ENCODE data around the gene CMTM7. TPM values are rescaled to one million over a fixed set of nuclear protein-coding genes. Genes with fewer than 3 reads are reported as not detected.

Gene CMTM7
- total and polyA plus RNA-seq, 2 of the 13 experiments (the other 11 are each of a cell fraction or from before 2014, with no cell fraction given), result 20.9 to 21.4 TPM

DNA sequence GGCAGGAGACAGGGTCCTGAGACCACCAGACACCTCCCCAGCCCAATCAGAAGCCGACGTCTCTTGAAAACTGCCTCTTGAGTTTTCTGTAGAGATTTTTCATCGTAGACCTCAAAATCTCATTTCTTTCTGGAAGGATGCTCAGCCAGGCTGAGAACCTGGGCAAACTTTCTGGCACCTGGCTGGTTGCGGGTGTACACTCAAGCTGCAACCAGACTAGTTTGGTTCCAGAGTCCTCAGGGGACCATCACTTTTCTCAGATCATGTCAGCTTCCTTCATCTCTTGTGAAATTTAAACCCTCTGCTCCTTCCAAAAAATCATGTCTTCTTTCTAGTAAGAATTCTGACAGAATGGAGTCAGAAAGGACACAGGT lies 45.1 kb downstream of the CMTM7 start:
- Histone ChIP-seq H3K9me3 (ENCODE audit: low read length) (no peaks in the 10 kb centered on the region), H3K4me2 (ENCODE audit: low read depth, low read length) (no peak overlapping the region), H3K36me3 (replicated peaks in 1 of 2; ENCODE audit: control insufficient read depth in 1 of 2, insufficient read depth in 2 of 2, low read length in 2 of 2) (0 out of 5 replicates have a peak, but pooled peaks cover 0 to 4% of the 10 kb centered on the region in 2 experiments), H3K27ac (ENCODE audit: extremely low read length, insufficient read depth, low read length) (no peak overlapping the region), H4K20me1 (ENCODE audit: insufficient read depth, low read length) (no peaks in the 10 kb centered on the region), H3K79me2 (ENCODE audit: insufficient read depth, low read length) (peaks cover 6% of the 10 kb centered on the region), H3K27me3 (ENCODE audit: control insufficient read depth in 1 of 2, insufficient read depth in 2 of 2, low read length in 2 of 2) (no peaks in the 10 kb centered on the region), H2AFZ (ENCODE audit: low read length) (no peak overlapping the region), H3K4me3 (replicated peaks in 1 of 3; ENCODE audit: insufficient read depth in 1 of 3, low read depth in 2 of 3, low read length in 3 of 3) (no peak overlapping the region), H3K9ac (ENCODE audit: insufficient read depth, low read depth, low read length) (no peak overlapping the region), H3K4me1 (ENCODE audit: insufficient read depth, low read length) (no peaks in the 10 kb centered on the region)
- BruUV-seq (replicated peaks), result no TSS peak
- no peak for ATAC-seq
- intact Hi-C loops (cut with micrococcal nuclease; ENCODE audit: unreplicated experiment), result no loop called here
- DNase-seq (ENCODE audit: low spot score), result no peak
- ChIA-PET CTCF (ENCODE audit: low intra/inter-chr PET ratio, low total read pairs) (no interaction called here), POLR2A (no interaction called here)
- in situ Hi-C loops (cut with HindIII; ENCODE audit: extremely low pct_ligation_motif_present, low pct_unique_long_range_greater_than_20kb), result no loop called here
- TF ChIP-seq MED8 (CRISPR knock-in tag; IDR thresholded peaks at IDR 0.05; ENCODE audit: insufficient replicate concordance) (no peak), SPEN (CRISPR knock-in tag; IDR thresholded peaks at IDR 0.05; ENCODE audit: low read depth) (no peak), SUZ12 (IDR thresholded peaks at IDR 0.05; ENCODE audit: low read depth, low read length) (no peak), ZNF768 (CRISPR knock-in tag; IDR thresholded peaks at IDR 0.05) (no peak), ZNF776 (CRISPR knock-in tag; IDR thresholded peaks at IDR 0.05) (no peak), ZNF766 (CRISPR knock-in tag; IDR thresholded peaks at IDR 0.05; ENCODE audit: borderline replicate concordance) (no peak), ZNF382 (CRISPR knock-in tag; IDR thresholded peaks at IDR 0.05; ENCODE audit: borderline replicate concordance) (no peak), ERF (CRISPR knock-in tag; IDR thresholded peaks at IDR 0.05) (no peak), MYC (CRISPR knock-in tag; IDR thresholded peaks at IDR 0.05; ENCODE audit: borderline replicate concordance) (no peak)
- TF ChIP-seq, protein P1, sequence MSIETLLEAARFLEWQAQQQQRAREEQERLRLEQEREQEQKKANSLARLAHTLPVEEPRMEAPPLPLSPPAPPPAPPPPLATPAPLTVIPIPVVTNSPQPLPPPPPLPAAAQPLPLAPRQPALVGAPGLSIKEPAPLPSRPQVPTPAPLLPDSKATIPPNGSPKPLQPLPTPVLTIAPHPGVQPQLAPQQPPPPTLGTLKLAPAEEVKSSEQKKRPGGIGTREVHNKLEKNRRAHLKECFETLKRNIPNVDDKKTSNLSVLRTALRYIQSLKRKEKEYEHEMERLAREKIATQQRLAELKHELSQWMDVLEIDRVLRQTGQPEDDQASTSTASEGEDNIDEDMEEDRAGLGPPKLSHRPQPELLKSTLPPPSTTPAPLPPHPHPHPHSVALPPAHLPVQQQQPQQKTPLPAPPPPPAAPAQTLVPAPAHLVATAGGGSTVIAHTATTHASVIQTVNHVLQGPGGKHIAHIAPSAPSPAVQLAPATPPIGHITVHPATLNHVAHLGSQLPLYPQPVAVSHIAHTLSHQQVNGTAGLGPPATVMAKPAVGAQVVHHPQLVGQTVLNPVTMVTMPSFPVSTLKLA (IDR thresholded peaks at IDR 0.05), result no peak
- WGBS (ENCODE audit: low lambda C conversion rate), result 98% methylated on average over 4 of the region's 4 CpGs
- FAIRE-seq, result no peak
